DMS153 treated with DMSO at 0.1 percent for 48 hours (cell line): ENCODE results near the gene TFIP11.
A peak's percentile ranks its signal among the peaks of the same experiment; 100 is the strongest.

Experiments used
- DNase-seq: peaks from one replicate; lab custom pipeline; 2025; ENCODE audit not compliant: unreplicated experiment; lab: John Stamatoyannopoulos, UW

TFIP11 gene

DNA sequence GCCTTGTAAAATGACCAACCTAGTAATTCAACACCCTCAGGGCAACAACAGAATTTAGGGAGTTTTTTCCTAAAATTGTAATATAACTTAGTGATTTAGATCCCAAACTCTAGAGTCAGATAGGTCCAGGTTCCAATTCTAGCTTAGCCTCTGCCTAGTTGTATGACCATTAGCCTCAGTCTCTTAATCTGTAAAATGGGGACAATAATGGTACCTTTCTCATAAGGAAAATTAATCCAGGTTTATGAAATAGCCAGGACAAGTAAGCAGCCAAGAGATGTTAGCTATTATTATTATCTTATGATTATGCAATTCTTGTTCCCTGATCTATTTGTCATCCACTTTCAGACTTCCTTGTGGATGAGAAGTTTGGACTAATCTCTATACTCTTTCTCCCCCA is 4.1 kb downstream of the TFIP11 start:
- no peak for DNase-seq

GRCh38 chr22:26503758-26504157 is 8.5 kb downstream of the TFIP11 start:
- DNase-seq: no peak

DNA sequence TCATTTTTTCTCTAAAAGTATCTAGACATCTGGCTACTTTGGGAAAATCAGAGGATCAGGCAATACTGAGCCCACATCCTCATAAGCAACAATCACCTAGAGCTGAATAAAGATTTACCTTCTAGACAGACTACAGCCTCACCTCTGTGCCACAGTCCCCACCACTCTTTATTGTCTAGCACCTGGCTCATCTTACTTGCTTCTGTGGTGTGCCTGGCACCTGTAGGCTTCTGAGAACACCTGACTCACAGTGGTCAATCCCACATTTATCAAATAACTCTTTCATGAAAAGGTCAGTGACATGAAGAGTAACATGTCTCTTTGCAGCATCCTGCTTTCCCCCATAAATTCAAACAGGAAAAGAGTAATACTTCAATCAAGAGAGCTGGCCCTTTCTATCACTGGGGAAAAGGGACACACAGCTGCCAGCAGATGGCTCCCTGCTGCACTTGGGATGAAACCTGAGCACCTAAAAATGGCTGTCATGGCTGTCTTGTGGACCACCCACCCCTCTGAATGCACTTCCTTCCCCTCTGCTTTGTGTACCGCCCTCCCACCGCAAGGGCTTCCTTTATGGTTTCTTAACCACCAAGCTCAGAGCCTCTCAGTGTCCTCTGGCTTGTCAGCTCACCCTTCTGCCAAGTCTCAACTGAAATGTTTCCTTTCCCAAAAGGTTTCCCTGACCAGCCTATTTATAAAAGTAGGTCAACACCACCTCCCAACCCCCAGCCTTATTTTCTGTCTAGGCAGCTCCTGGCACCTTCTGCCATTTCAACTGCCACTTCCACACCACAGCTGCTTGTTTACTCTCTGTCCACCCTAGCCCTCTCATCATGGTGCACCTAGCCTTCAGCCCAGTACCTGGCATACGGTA is 9.3 kb downstream of the TFIP11 start:
- peak; percentile 2 for DNase-seq

- no peak for DNase-seq
Observed at GRCh38 chr22:26501996-26502395, 10.3 kb downstream of the TFIP11 start.

DNA sequence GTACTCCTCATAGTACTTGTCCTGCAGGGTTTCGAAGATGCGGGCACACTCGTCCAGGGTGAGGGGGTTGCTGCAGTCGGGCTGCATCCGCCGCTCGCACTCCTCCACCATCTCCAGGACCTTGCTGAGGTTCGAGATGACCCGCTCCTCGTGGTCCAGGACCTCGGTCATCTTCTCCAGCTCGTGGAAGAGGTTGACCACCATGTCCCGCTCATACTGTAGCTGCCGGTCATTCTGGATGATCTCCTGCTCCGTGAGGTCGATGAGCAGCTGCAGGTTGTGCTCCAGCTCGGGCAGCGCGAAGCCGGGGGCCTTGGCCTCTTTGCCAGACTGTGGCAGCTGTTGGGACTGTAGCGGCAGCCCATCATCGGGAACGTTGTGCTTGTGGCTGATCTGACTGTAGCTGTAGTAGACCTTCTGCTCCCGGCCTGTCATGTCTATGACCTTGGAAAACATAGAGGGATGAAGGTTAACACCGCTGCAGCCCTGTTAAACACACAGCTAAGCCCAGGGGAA is 13.0 kb downstream of the TFIP11 start:
- no peak for DNase-seq

DNA sequence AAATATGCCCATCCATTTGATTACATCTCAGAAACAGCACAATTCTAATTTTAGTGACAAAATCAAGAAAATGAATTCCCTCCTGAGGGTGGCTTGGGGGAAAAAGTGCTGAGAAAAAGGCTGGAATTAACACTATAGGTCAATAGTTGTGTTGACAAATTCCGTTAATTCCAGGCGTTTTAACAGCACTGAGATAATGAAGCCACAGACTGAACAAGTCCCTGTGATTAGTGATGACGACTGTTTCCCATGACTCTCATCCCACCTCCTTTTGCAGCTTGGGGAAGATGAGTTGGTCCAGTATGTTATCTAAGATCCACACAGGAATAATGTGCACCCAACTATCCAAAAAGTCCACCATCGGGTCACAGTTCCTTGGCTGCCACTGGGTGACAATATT is 15.8 kb downstream of the TFIP11 start:
- DNase-seq: no peak

DNA sequence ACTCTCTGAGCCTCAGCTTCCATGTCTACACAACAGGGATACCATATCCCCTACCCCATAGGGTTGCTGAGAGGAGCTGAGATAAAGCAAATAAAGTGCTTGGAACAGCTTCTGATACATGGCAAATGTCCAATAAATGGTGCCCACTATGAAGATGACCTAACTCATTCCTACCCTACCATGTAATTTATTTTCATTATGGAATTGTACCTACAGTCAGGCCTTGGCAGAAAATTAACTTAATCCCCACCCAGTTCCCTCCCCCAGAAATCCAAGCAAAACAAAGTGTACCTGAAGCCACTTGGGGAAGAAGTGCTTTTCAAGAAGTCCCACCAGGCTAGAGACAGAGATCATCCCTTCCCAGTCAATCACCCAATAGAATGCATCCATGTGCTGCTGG is 17.8 kb downstream of the TFIP11 start:
- no peak for DNase-seq

GRCh38 chr22:26492220-26492619 is 20.1 kb downstream of the TFIP11 start:
- DNase-seq: no peak

GRCh38 chr22:26489447-26490036 is 22.7 kb downstream of the TFIP11 start:
- no peak for DNase-seq

DNA sequence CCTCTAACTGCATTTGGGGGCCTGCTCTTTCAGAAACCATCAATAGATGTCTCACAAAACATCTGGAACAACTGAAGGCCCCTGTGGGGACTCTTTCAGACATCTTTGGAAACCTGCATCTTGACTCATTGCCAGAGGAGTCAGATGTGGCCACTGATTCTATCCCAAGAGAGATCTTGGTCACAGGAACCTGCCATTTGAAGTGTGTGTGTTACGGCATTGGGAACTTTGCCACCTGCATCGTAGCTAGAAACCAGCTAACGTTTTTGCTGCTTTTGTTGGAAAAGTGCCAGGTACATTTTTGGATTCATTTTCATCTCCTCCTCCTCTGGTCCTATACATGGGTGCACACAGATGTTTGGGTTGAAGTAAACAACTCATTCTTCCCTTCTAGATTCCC is 24.3 kb downstream of the TFIP11 start:
- DNase-seq: no peak

DNA sequence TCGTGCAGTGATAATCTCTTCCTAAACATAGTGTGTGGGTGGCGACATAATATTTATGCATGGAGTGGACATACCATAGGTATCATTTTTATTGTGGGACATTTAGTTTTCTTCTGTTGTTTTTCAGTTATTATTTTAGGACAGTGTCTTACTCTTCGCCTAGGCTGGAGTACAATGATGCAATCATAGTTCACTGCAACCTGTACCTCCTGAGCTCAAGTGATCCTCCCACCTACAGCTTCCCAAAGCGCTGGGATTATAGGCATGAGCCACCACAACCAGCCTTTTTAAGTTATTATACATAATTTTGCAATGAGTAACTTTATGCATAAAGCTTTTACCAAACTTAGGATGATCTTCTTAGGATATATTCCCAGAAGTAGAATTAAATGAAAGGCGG is 25.9 kb downstream of the TFIP11 start:
- no peak for DNase-seq

GRCh38 chr22:26485806-26486390 is 26.4 kb downstream of the TFIP11 start:
- no peak for DNase-seq

DNA sequence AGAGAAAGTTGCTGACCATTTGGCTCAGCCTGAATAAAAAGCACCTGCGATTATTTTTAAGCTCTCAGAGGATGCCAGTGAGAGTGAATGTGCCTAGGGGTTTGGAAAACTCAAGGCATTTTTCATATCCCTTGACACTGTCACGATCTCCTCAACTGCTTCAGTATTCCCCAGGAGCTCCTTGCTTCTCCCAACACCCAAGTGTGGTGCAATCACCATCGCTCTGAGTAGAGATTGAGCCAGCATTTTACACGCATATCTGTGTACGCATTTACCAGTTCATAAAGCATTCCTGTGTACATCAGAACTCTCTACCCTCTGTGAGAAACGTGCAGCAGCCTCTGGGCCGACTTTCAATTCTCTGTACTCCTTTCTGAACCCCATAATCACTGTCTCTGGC is 27.3 kb downstream of the TFIP11 start:
- no peak for DNase-seq

DNA sequence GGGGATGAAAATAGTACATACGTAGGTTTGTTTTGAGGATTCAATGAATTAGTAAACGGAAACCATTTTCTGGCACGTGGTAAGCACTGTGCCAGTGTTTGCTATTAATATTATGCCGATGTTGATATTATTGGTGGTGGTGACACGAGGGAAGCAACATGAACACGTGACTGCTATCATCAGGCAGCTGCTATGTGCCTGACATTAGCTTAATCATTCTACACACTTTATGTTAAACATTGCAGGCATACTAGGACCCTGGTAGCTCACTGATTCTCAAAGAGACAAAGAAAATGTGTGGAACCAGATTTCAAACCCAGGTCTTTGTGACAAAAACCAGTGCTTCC is 27.9 kb downstream of the TFIP11 start:
- DNase-seq: no peak

GRCh38 chr22:26483439-26484359 is 28.6 kb downstream of the TFIP11 start, which contains the start of the genes HPS4 and SRRD:
Gene HPS4, minus strand, starts transcription at chr22:26483783. Its CDS starts 2,021 bp downstream, at chr22:26481762.
Gene SRRD, plus strand, starts transcription at chr22:26483877. Its CDS starts 14 bp downstream, at chr22:26483891.
- peak; percentile 82 for DNase-seq

GRCh38 chr22:26483043-26483438 is 29.2 kb downstream of the TFIP11 start:
- DNase-seq: no peak

- no peak for DNase-seq
Observed at GRCh38 chr22:26482161-26482560, 30.1 kb downstream of the TFIP11 start.

DNA sequence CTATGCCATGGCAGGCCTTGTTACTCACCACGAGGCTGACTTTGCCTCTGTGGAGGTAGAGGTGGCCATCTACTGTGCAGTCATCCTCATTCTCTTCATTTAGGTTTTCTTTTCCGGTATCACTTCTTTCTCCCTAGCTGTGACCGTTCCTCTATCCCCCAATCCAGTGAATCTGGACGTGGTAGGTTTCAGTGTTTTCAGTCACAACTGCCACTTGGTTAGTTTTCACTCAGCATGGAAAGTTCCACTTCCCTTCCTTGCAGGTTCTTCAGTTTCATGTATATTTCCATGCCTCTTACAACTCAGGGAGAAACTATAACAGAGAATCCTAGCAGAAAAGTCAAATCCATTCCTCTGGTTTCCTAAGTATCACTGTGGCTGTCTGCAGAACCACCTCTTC is 30.6 kb downstream of the TFIP11 start:
- DNase-seq: no peak

DNA sequence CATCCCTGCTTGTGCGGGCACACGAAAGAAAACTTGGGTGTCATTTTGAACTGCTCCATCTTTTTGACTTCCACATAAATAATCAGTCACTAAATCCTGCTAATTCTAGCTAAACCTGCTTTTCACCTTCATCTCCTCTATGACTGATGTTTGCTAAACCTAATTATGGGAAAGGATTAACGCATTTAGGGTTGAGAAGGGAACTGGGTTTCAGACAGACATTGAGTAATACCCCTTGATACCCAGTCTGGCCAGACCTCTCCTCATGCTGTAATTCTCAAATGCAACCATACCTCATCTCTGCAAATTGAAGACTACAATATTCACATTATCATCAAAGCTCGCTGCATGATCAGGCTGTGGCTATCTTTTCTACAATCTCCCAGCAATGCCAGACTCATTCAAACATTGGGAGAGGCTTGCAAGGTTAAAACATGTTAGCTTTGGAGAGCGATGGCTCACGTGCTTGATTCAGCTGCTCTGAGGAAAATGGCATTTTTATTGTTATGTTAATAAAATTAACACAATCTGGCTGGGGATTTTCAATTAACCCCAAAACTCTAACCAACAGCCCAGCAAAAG is 31.1 kb downstream of the TFIP11 start:
- DNase-seq: no peak

GRCh38 chr22:26480611-26480932 is 31.7 kb downstream of the TFIP11 start:
- no peak for DNase-seq
